ENCODE measurements around the gene KSR1.

KSR1 gene

GRCh38 chr17:27590864-27591263 is 134.6 kb downstream of the KSR1 start:
- no peak for DNase-seq (ENCODE audit: low spot score)

GRCh38 chr17:27591986-27592385 is 135.7 kb downstream of the KSR1 start:
- no peak for DNase-seq (ENCODE audit: low spot score)

GRCh38 chr17:27593232-27593856 is 137.1 kb downstream of the KSR1 start:
- no peak for DNase-seq (ENCODE audit: low spot score)

GRCh38 chr17:27593857-27594255 is 137.6 kb downstream of the KSR1 start:
- no peak for DNase-seq (ENCODE audit: low spot score)

- no peak for DNase-seq (ENCODE audit: low spot score)
These were observed 139.0 kb downstream of the KSR1 start for GRCh38 chr17:27595208-27595607.

- DNase-seq (ENCODE audit: low spot score) = no peak
These were observed 139.8 kb downstream of the KSR1 start for GRCh38 chr17:27596096-27596495.

GRCh38 chr17:27596566-27597187 is 140.4 kb downstream of the KSR1 start:
- no peak for DNase-seq (ENCODE audit: low spot score)

- DNase-seq (ENCODE audit: low spot score) = no peak
These were observed 140.9 kb downstream of the KSR1 start for GRCh38 chr17:27597188-27597580.

- DNase-seq (ENCODE audit: low spot score) = no peak
These were observed 141.6 kb downstream of the KSR1 start for GRCh38 chr17:27597783-27598320.

GRCh38 chr17:27598337-27599050 is 142.2 kb downstream of the KSR1 start:
- no peak for DNase-seq (ENCODE audit: low spot score)

GRCh38 chr17:27600471-27600870 is 144.2 kb downstream of the KSR1 start:
- DNase-seq (ENCODE audit: low spot score) = no peak

- DNase-seq (ENCODE audit: low spot score) = peak; percentile 79
These were observed 145.1 kb downstream of the KSR1 start for GRCh38 chr17:27601069-27601974.

GRCh38 chr17:27601975-27602302 is 145.7 kb downstream of the KSR1 start:
- DNase-seq (ENCODE audit: low spot score) = no peak

- peak; percentile 84 for DNase-seq (ENCODE audit: low spot score)
These were observed 146.6 kb downstream of the KSR1 start for GRCh38 chr17:27602721-27603420.

GRCh38 chr17:27603421-27603770 is 147.1 kb downstream of the KSR1 start:
- no peak for DNase-seq (ENCODE audit: low spot score)

- no peak for DNase-seq (ENCODE audit: low spot score)
These were observed 147.9 kb downstream of the KSR1 start for GRCh38 chr17:27603880-27604794.

- DNase-seq (ENCODE audit: low spot score) = no peak
These were observed 149.2 kb downstream of the KSR1 start for GRCh38 chr17:27605409-27605808.

- no peak for DNase-seq (ENCODE audit: low spot score)
These were observed 151.4 kb downstream of the KSR1 start for GRCh38 chr17:27607521-27608091.

- DNase-seq (ENCODE audit: low spot score) = no peak
These were observed 152.3 kb downstream of the KSR1 start for GRCh38 chr17:27608328-27609230.
